ENCODE results near the gene DLL3. TPM values are rescaled to one million over a fixed set of nuclear protein-coding genes. Genes with fewer than 3 reads are reported as not detected.

The DLL3 gene
- polyA plus RNA-seq, 1 donor from 2014 or later, result 35.5 TPM

DNA sequence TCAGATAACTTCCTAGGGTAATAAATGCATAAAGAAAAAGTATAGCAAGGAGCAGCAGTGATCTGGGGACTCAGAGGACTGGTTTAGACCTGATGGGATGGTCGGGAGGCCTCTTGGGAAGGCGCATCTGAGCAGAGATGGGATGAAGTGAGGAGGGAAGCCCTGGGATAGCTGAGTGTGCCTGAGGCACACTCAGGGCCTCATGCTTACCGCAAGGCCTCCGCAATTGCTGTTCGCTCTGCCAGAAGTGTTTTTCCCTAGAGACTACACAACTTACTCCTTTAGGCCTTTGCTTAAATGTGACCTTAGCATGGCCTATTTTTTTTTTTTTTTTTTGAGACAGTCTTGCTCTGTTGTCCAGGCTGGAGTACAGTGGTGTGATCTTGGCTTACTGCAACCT lies 4.1 kb upstream of the DLL3 start:
- H3K9me2 ChIP-seq (ENCODE audit: insufficient read depth, low read length), result no peaks in the 10 kb centered on the region
- no peak for TF ChIP-seq SMC3 (conservative IDR thresholded peaks at IDR 0.05; ENCODE audit: poor library complexity)
- TF ChIP-seq EP300 (conservative IDR thresholded peaks at IDR 0.05; ENCODE audit: poor library complexity, severe bottlenecking), result no peak
- no peak for TF ChIP-seq TAF1 (IDR thresholded peaks at IDR 0.05; ENCODE audit: low read depth)
- TF ChIP-seq RAD21 (conservative IDR thresholded peaks at IDR 0.05), result no peak
- no peak for TF ChIP-seq MXI1 (conservative IDR thresholded peaks at IDR 0.05; ENCODE audit: poor library complexity, severe bottlenecking)
- TF ChIP-seq, protein P1, sequence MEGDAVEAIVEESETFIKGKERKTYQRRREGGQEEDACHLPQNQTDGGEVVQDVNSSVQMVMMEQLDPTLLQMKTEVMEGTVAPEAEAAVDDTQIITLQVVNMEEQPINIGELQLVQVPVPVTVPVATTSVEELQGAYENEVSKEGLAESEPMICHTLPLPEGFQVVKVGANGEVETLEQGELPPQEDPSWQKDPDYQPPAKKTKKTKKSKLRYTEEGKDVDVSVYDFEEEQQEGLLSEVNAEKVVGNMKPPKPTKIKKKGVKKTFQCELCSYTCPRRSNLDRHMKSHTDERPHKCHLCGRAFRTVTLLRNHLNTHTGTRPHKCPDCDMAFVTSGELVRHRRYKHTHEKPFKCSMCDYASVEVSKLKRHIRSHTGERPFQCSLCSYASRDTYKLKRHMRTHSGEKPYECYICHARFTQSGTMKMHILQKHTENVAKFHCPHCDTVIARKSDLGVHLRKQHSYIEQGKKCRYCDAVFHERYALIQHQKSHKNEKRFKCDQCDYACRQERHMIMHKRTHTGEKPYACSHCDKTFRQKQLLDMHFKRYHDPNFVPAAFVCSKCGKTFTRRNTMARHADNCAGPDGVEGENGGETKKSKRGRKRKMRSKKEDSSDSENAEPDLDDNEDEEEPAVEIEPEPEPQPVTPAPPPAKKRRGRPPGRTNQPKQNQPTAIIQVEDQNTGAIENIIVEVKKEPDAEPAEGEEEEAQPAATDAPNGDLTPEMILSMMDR (IDR thresholded peaks at IDR 0.05; ENCODE audit: poor library complexity, severe bottlenecking), result no peak
- TF ChIP-seq POLR2AphosphoS5 (IDR thresholded peaks at IDR 0.05), result no peak
- no peak for TF ChIP-seq REST (IDR thresholded peaks at IDR 0.05; ENCODE audit: borderline replicate concordance)
- TF ChIP-seq EZH2 (IDR thresholded peaks at IDR 0.05; ENCODE audit: borderline replicate concordance, insufficient read depth, low read length, poor library complexity, severe bottlenecking), result no peak
- no peak overlapping the region for H3K4me2 ChIP-seq (ENCODE audit: low read length)

DNA sequence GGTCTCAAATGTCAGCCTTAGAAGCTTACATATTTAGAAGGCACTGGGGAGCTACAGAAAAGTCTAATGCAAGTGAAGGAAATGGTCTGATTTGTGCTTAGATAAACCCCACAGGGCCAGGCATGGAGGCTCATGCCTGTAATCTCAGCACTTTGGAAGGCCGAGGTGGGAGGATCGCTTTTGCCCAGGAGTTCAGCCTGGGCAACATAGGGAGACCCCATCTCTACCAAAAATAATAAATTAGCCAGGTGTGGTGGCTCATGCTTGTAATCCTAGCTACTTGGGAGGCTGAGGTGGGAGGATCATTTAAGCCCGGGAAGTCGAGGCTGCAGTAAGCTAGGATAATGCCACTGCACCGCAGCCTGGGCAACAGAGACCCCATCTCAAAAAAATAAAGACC lies 2.7 kb upstream of the DLL3 start:
- TF ChIP-seq, protein P1 (IDR thresholded peaks at IDR 0.05; ENCODE audit: poor library complexity, severe bottlenecking), result no peak
- no peak for TF ChIP-seq EP300 (conservative IDR thresholded peaks at IDR 0.05; ENCODE audit: poor library complexity, severe bottlenecking)
- no peak for TF ChIP-seq EZH2 (IDR thresholded peaks at IDR 0.05; ENCODE audit: borderline replicate concordance, insufficient read depth, low read length, poor library complexity, severe bottlenecking)
- TF ChIP-seq RAD21 (conservative IDR thresholded peaks at IDR 0.05), result no peak
- no peak for TF ChIP-seq MXI1 (conservative IDR thresholded peaks at IDR 0.05; ENCODE audit: poor library complexity, severe bottlenecking)
- TF ChIP-seq REST (IDR thresholded peaks at IDR 0.05; ENCODE audit: borderline replicate concordance), result no peak
- H3K79me2 ChIP-seq (replicated peaks; ENCODE audit: insufficient read depth, low read length), result peaks cover 5% of the 10 kb centered on the region
- peaks cover 10% of the 10 kb centered on the region for H3K27me3 ChIP-seq (ENCODE audit: insufficient read depth, low read depth, low read length)

More for the DNA sequence above, 4.1 kb upstream of the DLL3 start:
- H3K27me3 ChIP-seq (ENCODE audit: insufficient read depth, low read depth, low read length), result peaks cover 10% of the 10 kb centered on the region
- no peak overlapping the region for H3K9ac ChIP-seq (ENCODE audit: low read length)
- no peak overlapping the region for H3K4me3 ChIP-seq (ENCODE audit: low read length)
- H2AFZ ChIP-seq (ENCODE audit: low read depth, low read length), result no peak overlapping the region
- H3K36me3 ChIP-seq (ENCODE audit: insufficient read depth, low read length), result no peaks in the 10 kb centered on the region
- no peaks in the 10 kb centered on the region for H3K9me3 ChIP-seq (ENCODE audit: low read length)
- no peak overlapping the region for H3K27ac ChIP-seq (ENCODE audit: low read length)
- H4K20me1 ChIP-seq (ENCODE audit: insufficient read depth), result no peaks in the 10 kb centered on the region
- peaks cover 3% of the 10 kb centered on the region for H3K79me2 ChIP-seq (replicated peaks; ENCODE audit: insufficient read depth, low read length)
- no peaks in the 10 kb centered on the region for H3F3A ChIP-seq (ENCODE audit: insufficient read depth, low read length, poor library complexity, severe bottlenecking)

More for the DNA sequence above, 2.7 kb upstream of the DLL3 start:
- H3K9me3 ChIP-seq (ENCODE audit: low read length), result no peaks in the 10 kb centered on the region
- H3K9me2 ChIP-seq (ENCODE audit: insufficient read depth, low read length), result no peaks in the 10 kb centered on the region
- H3K4me2 ChIP-seq (ENCODE audit: low read length), result no peak overlapping the region
- no peak overlapping the region for H3K27ac ChIP-seq (ENCODE audit: low read length)
- H2AFZ ChIP-seq (ENCODE audit: low read depth, low read length), result no peak overlapping the region
- H3K9ac ChIP-seq (ENCODE audit: low read length), result no peak overlapping the region
- H4K20me1 ChIP-seq (ENCODE audit: insufficient read depth), result no peaks in the 10 kb centered on the region
- no peaks in the 10 kb centered on the region for H3F3A ChIP-seq (ENCODE audit: insufficient read depth, low read length, poor library complexity, severe bottlenecking)
- no peaks in the 10 kb centered on the region for H3K36me3 ChIP-seq (ENCODE audit: insufficient read depth, low read length)
- no peak overlapping the region for H3K4me3 ChIP-seq (ENCODE audit: low read length)
